IMR-90 (cell line): Measurements from ENCODE around the gene TOX3. TPM values are rescaled to one million over a fixed set of nuclear protein-coding genes. Genes with fewer than 3 reads are reported as not detected.

ENCODE experiments used
- ATAC-seq: fragments of 200-7000 bp; cut with Tn5 transposase; 2 replicates; pipeline ENCODE4 v1.9.1; 2020; ENCODE audit warnings: low read depth, mild to moderate bottlenecking, moderate library complexity
- BruUV-seq: library from RNA; stranded (reverse); fragments of 400-500 nt; replicated peaks from 2 replicates; lab custom pipeline; 2021; lab: Mats Ljungman, UMichigan
- CTCF ChIA-PET: fragments of 300-600 bp; formaldehyde crosslinking; extraction: SDS; loops from one replicate; lab custom pipeline; 2021; ENCODE audit warnings: antibody characterized with exemption; lab: Yijun Ruan, JAX
- POLR2A ChIA-PET: fragments of 300-600 bp; sonication (Branson Sonifier 250); formaldehyde crosslinking; loops from one replicate; lab custom pipeline; 2022; ENCODE audit warnings: antibody characterized with exemption; ENCODE audit not compliant: unreplicated experiment; lab: Charles Lee
- DNase-seq: peaks from one replicate; pipeline ENCODE4 v3.0.0; 2013
- H2AFZ ChIP-seq: replicated peaks from 2 replicates; pipeline ENCODE3; 2013; ENCODE audit warnings: low read length, mild to moderate bottlenecking; ENCODE audit not compliant: poor library complexity
- H2AK5ac ChIP-seq: 2 replicates; pipeline ENCODE4 v1.6.1; 2013; ENCODE audit warnings: low read depth, low read length, inconsistent platforms
- H2AK9ac ChIP-seq: replicated peaks from 2 replicates; pipeline ENCODE3; 2013; ENCODE audit warnings: mild to moderate bottlenecking, low read depth, low read length, moderate library complexity; ENCODE audit not compliant: poor library complexity
- H2BK120ac ChIP-seq: 2 replicates; pipeline ENCODE4 v1.6.1; 2013; ENCODE audit warnings: low read depth, low read length, inconsistent platforms
- H2BK15ac ChIP-seq: 3 replicates; pipeline ENCODE4 v1.6.1; 2013; ENCODE audit warnings: low read depth, low read length, inconsistent platforms
- H2BK20ac ChIP-seq: 2 replicates; pipeline ENCODE4 v1.6.1; 2013; ENCODE audit warnings: low read depth, mild to moderate bottlenecking, inconsistent platforms, low read length, moderate library complexity
- H2BK5ac ChIP-seq: 2 replicates; pipeline ENCODE4 v1.6.1; 2013; ENCODE audit warnings: mild to moderate bottlenecking, low read depth, low read length, inconsistent platforms; ENCODE audit not compliant: poor library complexity, severe bottlenecking
- H3K14ac ChIP-seq: replicated peaks from 2 replicates; pipeline ENCODE4 v1.6.1; 2013; ENCODE audit warnings: low read depth, low read length, inconsistent platforms
- H3K18ac ChIP-seq: 2 replicates; pipeline ENCODE4 v1.6.1; 2013; ENCODE audit warnings: low read depth, low read length, control low read depth
- H3K23ac ChIP-seq: 2 replicates; pipeline ENCODE4 v1.6.1; 2013; ENCODE audit warnings: low read depth, low read length, inconsistent platforms
- H3K27ac ChIP-seq: 2 replicates; pipeline ENCODE4 v1.5.1; 2013; ENCODE audit warnings: mild to moderate bottlenecking, control low read depth, low read length; ENCODE audit not compliant: insufficient read depth
- H3K27me3 ChIP-seq: 2 replicates; pipeline ENCODE4 v1.6.1; 2013; ENCODE audit warnings: low read length; ENCODE audit not compliant: control insufficient read depth, insufficient read depth
- H3K36me3 ChIP-seq: 2 replicates; pipeline ENCODE4 v1.6.1; 2013; ENCODE audit warnings: low read length, mixed read lengths; ENCODE audit not compliant: control insufficient read depth, insufficient read depth
- H3K4ac ChIP-seq: 2 replicates; pipeline ENCODE4 v1.6.1; 2013; ENCODE audit warnings: low read depth, low read length, inconsistent platforms
- H3K4me1 ChIP-seq: 2 replicates; pipeline ENCODE4 v1.6.1; 2013; ENCODE audit warnings: low read length, mixed read lengths; ENCODE audit not compliant: control insufficient read depth, insufficient read depth
- H3K4me2 ChIP-seq: 2 replicates; pipeline ENCODE4 v1.6.1; 2013; ENCODE audit warnings: low read depth, mild to moderate bottlenecking, control low read depth, low read length, moderate library complexity
- H3K4me3 ChIP-seq: 2 replicates; pipeline ENCODE4 v1.5.1; 2013; ENCODE audit warnings: low read depth, mild to moderate bottlenecking, control low read depth, low read length, moderate library complexity; ENCODE audit not compliant: insufficient read depth
- H3K56ac ChIP-seq: 2 replicates; pipeline ENCODE4 v1.6.1; 2013; ENCODE audit warnings: low read length, inconsistent platforms; ENCODE audit not compliant: insufficient read depth; ENCODE audit errors: extremely low read depth
- H3K79me1 ChIP-seq, 2 experiments: 2 replicates each; pipeline ENCODE4 v1.6.1; 2013; ENCODE audit warnings: low read length in 2 of 2, inconsistent platforms in 1 of 2, low read depth in 1 of 2
- H3K9ac ChIP-seq: 2 replicates; pipeline ENCODE4 v1.6.1; 2013; ENCODE audit warnings: low read depth, low read length, control low read depth
- H3K9me1 ChIP-seq: 2 replicates; pipeline ENCODE4 v1.6.1; 2013; ENCODE audit warnings: low read length, inconsistent platforms; ENCODE audit not compliant: insufficient read depth
- H3K9me3 ChIP-seq: 2 replicates; pipeline ENCODE4 v1.6.1; 2013; ENCODE audit warnings: low read length; ENCODE audit not compliant: control insufficient read depth, insufficient read depth
- H4K20me1 ChIP-seq: 2 replicates; pipeline ENCODE4 v1.6.1; 2013; ENCODE audit warnings: low read length, inconsistent platforms; ENCODE audit not compliant: insufficient read depth
- H4K5ac ChIP-seq: 2 replicates; pipeline ENCODE4 v1.6.1; 2013; ENCODE audit warnings: mild to moderate bottlenecking, low read depth, low read length, control low read depth
- H4K8ac ChIP-seq, 2 experiments: 2 replicates each; pipeline ENCODE4 v1.6.1; 2013; ENCODE audit warnings: low read depth in 2 of 2, low read length in 2 of 2, control low read depth in 1 of 2, inconsistent platforms in 1 of 2
- H4K91ac ChIP-seq: 2 replicates; pipeline ENCODE4 v1.6.1; 2013; ENCODE audit warnings: low read depth, low read length, inconsistent platforms; ENCODE audit not compliant: insufficient read depth
- CEBPB ChIP-seq: IDR thresholded peaks from 2 replicates; pipeline ENCODE4 v1.6.1; 2012; ENCODE audit warnings: low read depth, low read length, improper control_type of control experiment
- FOS ChIP-seq: fragments of 150-350 bp; IDR thresholded peaks from 2 replicates; pipeline ENCODE4 v1.6.1; 2016; ENCODE audit warnings: low read depth, low read length
- MAFK ChIP-seq: IDR thresholded peaks from 2 replicates; pipeline ENCODE4 v1.6.1; 2012; ENCODE audit warnings: low read depth, low read length, improper control_type of control experiment
- MXI1 ChIP-seq: IDR thresholded peaks from 2 replicates; pipeline ENCODE4 v1.6.1; 2012; ENCODE audit warnings: low read depth, mild to moderate bottlenecking, low read length, moderate library complexity, borderline replicate concordance
- NFE2L2 ChIP-seq: fragments of 150-350 bp; IDR thresholded peaks from 2 replicates; pipeline ENCODE4 v1.6.1; 2016; ENCODE audit warnings: low read depth, mild to moderate bottlenecking, low read length
- POLR2A ChIP-seq: IDR thresholded peaks from 2 replicates; pipeline ENCODE4 v1.6.1; 2012; ENCODE audit warnings: mild to moderate bottlenecking, low read depth, low read length
- RCOR1 ChIP-seq: IDR thresholded peaks from 2 replicates; pipeline ENCODE4 v1.6.1; 2012; ENCODE audit warnings: mild to moderate bottlenecking, low read length, improper control_type of control experiment; ENCODE audit not compliant: insufficient replicate concordance
- RFX5 ChIP-seq: IDR thresholded peaks from 2 replicates; pipeline ENCODE4 v1.8.0; 2012; ENCODE audit warnings: low read depth, mild to moderate bottlenecking, low read length, moderate library complexity
- SMC3 ChIP-seq: fragments of 150-350 bp; IDR thresholded peaks from 2 replicates; pipeline ENCODE4 v1.6.1; 2016; ENCODE audit warnings: low read depth, mild to moderate bottlenecking, antibody characterized with exemption, low read length, moderate library complexity
- WGBS, 2 experiments: methylation state at CpG; one replicate each; pipeline versions ENCODE4 v1.1.5 to v1.1.7; 2013; ENCODE audit warnings: missing lambda C conversion rate in 2 of 2; ENCODE audit not compliant: insufficient read length in 1 of 2; ENCODE audit errors: extremely low coverage in 2 of 2; 5-methylcytosine and 5-hydroxymethylcytosine counted together
- dilution Hi-C: fragments of 300-500 bp; cut with HindIII; formaldehyde crosslinking; loops from one replicate; pipeline ENCODE4 v1.14.3; 2018; ENCODE audit warnings: low sequenced_read_pairs; ENCODE audit not compliant: unreplicated experiment
- in situ Hi-C: fragments of 300-500 bp; cut with MboI; formaldehyde crosslinking; loops from 3 replicates; pipeline ENCODE4 v1.14.3; 2019; ENCODE audit warnings: low sequenced_read_pairs, inconsistent platforms, mixed read lengths
- intact Hi-C: fragments of 100-400 bp; cut with micrococcal nuclease; formaldehyde crosslinking; loops from 2 replicates; pipeline ENCODE4 v1.10.0; 2022
- polyA plus RNA-seq, 3 experiments: library from polyadenylated mRNA; depleted of rRNA; stranded (reverse); fragments of >200 nt; gene quantifications; 2 replicates each; pipeline ENCODE4 v1.2.3, GENCODE V29; 2012; ENCODE audit warnings: low replicate concordance in 1 of 3
- total RNA-seq: library from RNA; depleted of rRNA; stranded (reverse); fragments of >200 nt; gene quantifications from 2 replicates; pipeline ENCODE4 v1.2.3, GENCODE V29; 2012

Gene TOX3
- total and polyA plus RNA-seq, 2 of the 4 experiments (the other 2 are of a cell fraction), result not detected

GRCh38 chr16:52418201-52418600 is 128.7 kb downstream of the TOX3 start:
- Histone ChIP-seq H3K23ac (no peak overlapping the region), H3K18ac (no peak overlapping the region), H2AK5ac (no peak overlapping the region), H3K4me3 (no peak overlapping the region), H3K4ac (no peak overlapping the region), H3K79me1 (no peaks in the 10 kb centered on the region), H3K9me3 (peaks cover 1% of the 10 kb centered on the region), H3K4me2 (no peak overlapping the region), H3K56ac (no peak overlapping the region), H4K91ac (no peak overlapping the region), H2BK5ac (no peak overlapping the region), H2BK15ac (no peak overlapping the region), H3K9me1 (no peaks in the 10 kb centered on the region), H2AFZ (no peak overlapping the region), H3K9ac (no peak overlapping the region), H2BK20ac (no peak overlapping the region), H3K4me1 (no peaks in the 10 kb centered on the region), H3K27ac (no peak overlapping the region), H4K5ac (no peak overlapping the region), H2AK9ac (no peak overlapping the region), H2BK120ac (no peak overlapping the region), H3K14ac (no peak overlapping the region), H3K36me3 (no peaks in the 10 kb centered on the region), H4K20me1 (no peaks in the 10 kb centered on the region), H3K27me3 (no peaks in the 10 kb centered on the region), H4K8ac (no peak overlapping the region)
- intact Hi-C loops (no loop called here), dilution Hi-C loops (no loop called here), in situ Hi-C loops (no loop called here)
- ChIA-PET CTCF (no interaction called here), POLR2A (no interaction called here)
- DNase-seq (no peak), ATAC-seq (no peak)
- WGBS, 2 experiments, result no CpG with 5 or more reads among the region's 3 CpGs
- TF ChIP-seq RFX5, result no peak
- no peak for TF ChIP-seq NFE2L2
- TF ChIP-seq RCOR1, result no peak
- TF ChIP-seq CEBPB, result no peak
- no peak for TF ChIP-seq POLR2A
- no peak for TF ChIP-seq MAFK
- no peak for TF ChIP-seq MXI1
- no peak for TF ChIP-seq SMC3
- TF ChIP-seq FOS, result no peak
- BruUV-seq, result no TSS peak
